Measurements from ENCODE around the gene RUNX1. TPM values are rescaled to one million over a fixed set of nuclear protein-coding genes. Genes with fewer than 3 reads are reported as not detected.

The RUNX1 gene
- total and polyA plus RNA-seq, 2 of the 13 experiments (the other 11 are each of a cell fraction or from before 2014, with no cell fraction given): 5.4 to 6.4 TPM

- peak; percentile 83 for TF ChIP-seq ATF2 (CRISPR knock-in tag; IDR thresholded peaks at IDR 0.05)
- TF ChIP-seq SKIL (CRISPR knock-in tag; IDR thresholded peaks at IDR 0.05; ENCODE audit: borderline replicate concordance): peak; percentile 17; the same call in 1 of the 2 replicates
- 0 out of 2 replicates have a peak, but pooled peaks have one; percentile 17 for TF ChIP-seq POGK (CRISPR knock-in tag; conservative IDR thresholded peaks at IDR 0.05)
- peak; percentile 61; the same call in 1 of the 2 replicates for TF ChIP-seq HNF4G (IDR thresholded peaks at IDR 0.05; ENCODE audit: borderline replicate concordance, low read depth, low read length)
- no peak for TF ChIP-seq HNF4G (CRISPR knock-in tag; IDR thresholded peaks at IDR 0.05; ENCODE audit: borderline replicate concordance, low read depth)
- TF ChIP-seq HINFP (CRISPR knock-in tag; IDR thresholded peaks at IDR 0.05; ENCODE audit: low read depth): no peak
- TF ChIP-seq THRA (CRISPR knock-in tag; IDR thresholded peaks at IDR 0.05; ENCODE audit: borderline replicate concordance): peak; percentile 52; the same call in 1 of the 2 replicates
- peak; percentile 96 for TF ChIP-seq PATZ1 (CRISPR knock-in tag; IDR thresholded peaks at IDR 0.05)
- TF ChIP-seq ZNF691 (CRISPR knock-in tag; IDR thresholded peaks at IDR 0.05; ENCODE audit: borderline replicate concordance, low read depth): no peak
- peak; percentile 56; the same call in 1 of the 2 replicates for TF ChIP-seq HIVEP1 (CRISPR knock-in tag; IDR thresholded peaks at IDR 0.05)
- TF ChIP-seq ZBTB33 (CRISPR knock-in tag; IDR thresholded peaks at IDR 0.05): 0 out of 2 replicates have a peak, but pooled peaks have one; percentile 30
- peak; percentile 86 for TF ChIP-seq FOXA3 (CRISPR knock-in tag; IDR thresholded peaks at IDR 0.05)
- no peak for TF ChIP-seq ZNF788 (CRISPR knock-in tag; IDR thresholded peaks at IDR 0.05; ENCODE audit: borderline replicate concordance)
Observed at GRCh38 chr21:34908419-34909055, 140.6 kb downstream of the RUNX1 start (continued).

Data from HepG2 (cell line).